NCI-H774 (cell line): ENCODE measurements around the gene DYSF.

Source experiments
- DNase-seq: peaks from one replicate; lab custom pipeline; 2025; lab: John Stamatoyannopoulos, UW

Gene DYSF

GRCh38 chr2:71571945-71572344 lies 118.6 kb downstream of the DYSF start:
- no peak for DNase-seq

- no peak for DNase-seq
These were observed 122.6 kb downstream of the DYSF start for GRCh38 chr2:71575966-71576365.

GRCh38 chr2:71576541-71576940 lies 123.2 kb downstream of the DYSF start:
- DNase-seq, result no peak

- DNase-seq, result no peak
These were observed 123.8 kb downstream of the DYSF start for GRCh38 chr2:71577209-71577608.

GRCh38 chr2:71578767-71579342 lies 125.5 kb downstream of the DYSF start:
- no peak for DNase-seq

GRCh38 chr2:71581026-71581425 lies 127.7 kb downstream of the DYSF start:
- no peak for DNase-seq

- DNase-seq, result no peak
These were observed 130.5 kb downstream of the DYSF start for GRCh38 chr2:71583876-71584275.

GRCh38 chr2:71586471-71586870 lies 133.1 kb downstream of the DYSF start:
- no peak for DNase-seq

GRCh38 chr2:71587509-71588073 lies 134.2 kb downstream of the DYSF start:
- DNase-seq, result no peak

GRCh38 chr2:71588497-71589170 lies 135.3 kb downstream of the DYSF start:
- DNase-seq, result no peak

- DNase-seq, result no peak
These were observed 136.4 kb downstream of the DYSF start for GRCh38 chr2:71589763-71590162.

GRCh38 chr2:71591044-71591443 lies 137.7 kb downstream of the DYSF start:
- DNase-seq, result no peak

- no peak for DNase-seq
These were observed 138.9 kb downstream of the DYSF start for GRCh38 chr2:71592181-71592711.

- DNase-seq, result no peak
These were observed 142.2 kb downstream of the DYSF start for GRCh38 chr2:71595569-71595968.

- no peak for DNase-seq
These were observed 142.7 kb downstream of the DYSF start for GRCh38 chr2:71596011-71596410.

GRCh38 chr2:71597756-71598155 lies 144.4 kb downstream of the DYSF start:
- no peak for DNase-seq

- DNase-seq, result no peak
These were observed 145.2 kb downstream of the DYSF start for GRCh38 chr2:71598526-71598925.

- no peak for DNase-seq
These were observed 145.7 kb downstream of the DYSF start for GRCh38 chr2:71599038-71599437.

GRCh38 chr2:71599646-71600236 lies 146.4 kb downstream of the DYSF start:
- DNase-seq, result no peak

- DNase-seq, result no peak
These were observed 147.2 kb downstream of the DYSF start for GRCh38 chr2:71600555-71600954.

- DNase-seq, result no peak
These were observed 148.1 kb downstream of the DYSF start for GRCh38 chr2:71601136-71602114.

GRCh38 chr2:71602115-71602495 lies 148.7 kb downstream of the DYSF start:
- DNase-seq, result no peak
